Measurements from ENCODE around the gene PGLYRP1. TPM values are rescaled to one million over a fixed set of nuclear protein-coding genes. Genes with fewer than 3 reads are reported as not detected.

Gene PGLYRP1
- total RNA-seq, 1 donor from 2014 or later = not detected

GRCh38 chr19:46066471-46066870 is 43.6 kb upstream of the PGLYRP1 start:
- TF ChIP-seq CTCF (IDR thresholded peaks at IDR 0.05) = no peak
- H3K4me1 Mint-ChIP-seq (ENCODE audit: unreplicated experiment) = peaks cover 5% of the 10 kb centered on the region
- no peak overlapping the region for H3K4me3 Mint-ChIP-seq (ENCODE audit: unreplicated experiment)
- H3K36me3 Mint-ChIP-seq (ENCODE audit: unreplicated experiment) = no peaks in the 10 kb centered on the region
- no peak for DNase-seq (ENCODE audit: extremely low spot score, unreplicated experiment)
- no peak overlapping the region for H3K27ac Mint-ChIP-seq (ENCODE audit: unreplicated experiment)
- H3K9me3 Mint-ChIP-seq (ENCODE audit: unreplicated experiment) = peaks cover under 1% of the 10 kb centered on the region
- peaks cover 81% of the 10 kb centered on the region for H3K27me3 Mint-ChIP-seq (ENCODE audit: unreplicated experiment)

- H3K36me3 Mint-ChIP-seq (ENCODE audit: unreplicated experiment) = no peaks in the 10 kb centered on the region
- H3K4me3 Mint-ChIP-seq (ENCODE audit: unreplicated experiment) = no peak overlapping the region
- H3K4me1 Mint-ChIP-seq (ENCODE audit: unreplicated experiment) = peaks cover 5% of the 10 kb centered on the region
- H3K9me3 Mint-ChIP-seq (ENCODE audit: unreplicated experiment) = peaks cover 6% of the 10 kb centered on the region
- no peak overlapping the region for H3K27ac Mint-ChIP-seq (ENCODE audit: unreplicated experiment)
- no peak for TF ChIP-seq CTCF (IDR thresholded peaks at IDR 0.05)
- peaks cover 78% of the 10 kb centered on the region for H3K27me3 Mint-ChIP-seq (ENCODE audit: unreplicated experiment)
- no peak for DNase-seq (ENCODE audit: extremely low spot score, unreplicated experiment)
These were observed 42.7 kb upstream of the PGLYRP1 start for GRCh38 chr19:46065486-46066071.

- no peaks in the 10 kb centered on the region for H3K36me3 Mint-ChIP-seq (ENCODE audit: unreplicated experiment)
- no peaks in the 10 kb centered on the region for H3K4me1 Mint-ChIP-seq (ENCODE audit: unreplicated experiment)
- peaks cover 84% of the 10 kb centered on the region for H3K27me3 Mint-ChIP-seq (ENCODE audit: unreplicated experiment)
- no peak overlapping the region for H3K4me3 Mint-ChIP-seq (ENCODE audit: unreplicated experiment)
- no peak for DNase-seq (ENCODE audit: extremely low spot score, unreplicated experiment)
- H3K9me3 Mint-ChIP-seq (ENCODE audit: unreplicated experiment) = peaks cover 6% of the 10 kb centered on the region
- no peak for TF ChIP-seq CTCF (IDR thresholded peaks at IDR 0.05)
- no peak overlapping the region for H3K27ac Mint-ChIP-seq (ENCODE audit: unreplicated experiment)
These were observed 40.3 kb upstream of the PGLYRP1 start for GRCh38 chr19:46063201-46063600.

DNA sequence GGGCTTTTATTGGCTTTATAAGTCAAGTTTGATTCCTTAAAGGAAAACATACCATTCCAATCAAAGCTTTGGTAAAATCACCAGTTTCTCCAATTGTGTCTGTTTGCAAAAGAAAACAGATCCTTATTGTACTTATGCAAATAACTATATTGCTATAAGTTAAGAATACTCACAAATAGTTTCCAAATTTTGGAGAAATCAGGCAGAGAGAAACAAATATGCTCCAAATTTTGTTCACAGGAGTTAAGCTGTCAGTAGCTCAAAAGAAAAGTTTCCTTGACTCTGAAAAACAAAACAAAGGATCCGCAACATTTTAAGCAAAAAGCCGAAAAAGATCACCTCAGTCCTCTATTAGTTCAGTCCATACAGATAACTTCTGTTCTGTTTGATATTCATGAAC is 37.2 kb upstream of the PGLYRP1 start:
- H3K9me3 Mint-ChIP-seq (ENCODE audit: unreplicated experiment) = peaks cover 6% of the 10 kb centered on the region
- H3K4me3 Mint-ChIP-seq (ENCODE audit: unreplicated experiment) = no peak overlapping the region
- H3K27ac Mint-ChIP-seq (ENCODE audit: unreplicated experiment) = no peak overlapping the region
- no peaks in the 10 kb centered on the region for H3K4me1 Mint-ChIP-seq (ENCODE audit: unreplicated experiment)
- no peak for TF ChIP-seq CTCF (IDR thresholded peaks at IDR 0.05)
- DNase-seq (ENCODE audit: extremely low spot score, unreplicated experiment) = no peak
- H3K36me3 Mint-ChIP-seq (ENCODE audit: unreplicated experiment) = no peaks in the 10 kb centered on the region
- peaks cover 83% of the 10 kb centered on the region for H3K27me3 Mint-ChIP-seq (ENCODE audit: unreplicated experiment)

DNA sequence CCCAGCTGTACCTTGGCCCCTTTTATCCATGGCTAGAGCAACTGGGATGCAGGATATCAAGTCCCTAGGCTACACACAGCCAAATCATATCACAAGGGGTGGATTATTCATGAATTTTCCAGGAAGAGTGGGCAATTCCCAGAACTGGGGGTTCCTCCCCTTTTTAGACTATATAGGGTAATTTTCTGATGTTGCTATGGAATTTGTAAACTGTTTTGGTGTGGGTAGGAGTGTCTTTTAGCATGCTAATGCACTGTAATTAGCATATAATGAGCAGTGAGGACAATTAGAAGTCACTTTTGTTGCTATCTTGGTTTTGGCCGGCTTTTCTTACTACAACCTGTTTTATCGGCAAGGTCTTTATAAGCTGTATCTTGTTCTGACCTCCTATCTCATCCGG is 35.9 kb upstream of the PGLYRP1 start:
- no peak overlapping the region for H3K4me3 Mint-ChIP-seq (ENCODE audit: unreplicated experiment)
- no peak overlapping the region for H3K27ac Mint-ChIP-seq (ENCODE audit: unreplicated experiment)
- H3K36me3 Mint-ChIP-seq (ENCODE audit: unreplicated experiment) = no peaks in the 10 kb centered on the region
- H3K4me1 Mint-ChIP-seq (ENCODE audit: unreplicated experiment) = no peaks in the 10 kb centered on the region
- no peak for TF ChIP-seq CTCF (IDR thresholded peaks at IDR 0.05)
- H3K27me3 Mint-ChIP-seq (ENCODE audit: unreplicated experiment) = peaks cover 86% of the 10 kb centered on the region
- DNase-seq (ENCODE audit: extremely low spot score, unreplicated experiment) = no peak
- H3K9me3 Mint-ChIP-seq (ENCODE audit: unreplicated experiment) = peaks cover 6% of the 10 kb centered on the region

All from osteocyte (in vitro differentiated cells).